SK-N-SH treated with all-trans-retinoic acid at 6 μM for 48 hours (cell line): ENCODE results near the gene MRPL48.

Source experiments
- ATAC-seq: fragments of 200-7000 bp; cut with Tn5 transposase; 3 replicates; pipeline ENCODE4 v1.9.1; 2020; ENCODE audit warnings: mild to moderate bottlenecking, moderate library complexity
- ARNTL ChIP-seq: fragments of 450-650 bp; formaldehyde crosslinking; IDR thresholded peaks from 2 replicates; pipeline ENCODE4 v1.5.0; 2020; ENCODE audit warnings: low read depth, mild to moderate bottlenecking, moderate library complexity, borderline replicate concordance
- BACH2 ChIP-seq: fragments of 250-450 bp; sonication (Bioruptor Pico); IDR thresholded peaks from 2 replicates; pipeline ENCODE4 v1.9.0; 2021; ENCODE audit warnings: mild to moderate bottlenecking, borderline replicate concordance
- CREB5 ChIP-seq: fragments of 250-450 bp; sonication (Bioruptor Pico); IDR thresholded peaks from 2 replicates; pipeline ENCODE4 v1.5.1; 2020; ENCODE audit warnings: low read depth, mild to moderate bottlenecking, moderate library complexity
- CSDC2 ChIP-seq: fragments of 250-450 bp; sonication (Bioruptor Pico); IDR thresholded peaks from 2 replicates; pipeline ENCODE4 v1.5.0; 2020; ENCODE audit warnings: mild to moderate bottlenecking, moderate library complexity
- CSRNP3 ChIP-seq: fragments of 250-450 bp; sonication (Bioruptor Pico); IDR thresholded peaks from 2 replicates; pipeline ENCODE4 v1.5.1; 2021; ENCODE audit warnings: mild to moderate bottlenecking, moderate library complexity
- ESRRG ChIP-seq: fragments of 250-450 bp; sonication (Bioruptor Pico); IDR thresholded peaks from 2 replicates; pipeline ENCODE4 v1.6.1; 2021; ENCODE audit warnings: mild to moderate bottlenecking
- GLIS3 ChIP-seq: fragments of 250-450 bp; sonication (Bioruptor Pico); IDR thresholded peaks from 2 replicates; pipeline ENCODE4 v1.5.0; 2020; ENCODE audit warnings: mild to moderate bottlenecking, moderate library complexity
- ISL1 ChIP-seq: fragments of 250-450 bp; sonication (Bioruptor Pico); IDR thresholded peaks from 2 replicates; pipeline ENCODE4 v2.1.2; 2022; ENCODE audit warnings: mild to moderate bottlenecking, moderate library complexity
- OSR1 ChIP-seq: fragments of 250-450 bp; sonication (Bioruptor Pico); IDR thresholded peaks from 2 replicates; pipeline ENCODE4 v1.8.0; 2022; ENCODE audit warnings: moderate library complexity, mild to moderate bottlenecking, inconsistent platforms
- PATZ1 ChIP-seq: fragments of 250-450 bp; sonication (Bioruptor Pico); IDR thresholded peaks from 2 replicates; pipeline ENCODE4 v1.8.0; 2020; ENCODE audit warnings: mild to moderate bottlenecking, moderate library complexity, borderline replicate concordance
- POU6F1 ChIP-seq: fragments of 250-450 bp; sonication (Bioruptor Pico); IDR thresholded peaks from 2 replicates; pipeline ENCODE4 v1.8.0; 2021; ENCODE audit warnings: low read depth, mild to moderate bottlenecking, moderate library complexity, borderline replicate concordance
- PPARA ChIP-seq: fragments of 250-450 bp; sonication (Bioruptor Pico); IDR thresholded peaks from 2 replicates; pipeline ENCODE4 v1.5.0; 2020; ENCODE audit warnings: mild to moderate bottlenecking, borderline replicate concordance
- SNAI2 ChIP-seq: fragments of 250-450 bp; sonication (Bioruptor Pico); IDR thresholded peaks from 2 replicates; pipeline ENCODE4 v1.5.0; 2020; ENCODE audit warnings: mild to moderate bottlenecking, moderate library complexity
- TCF4 ChIP-seq: fragments of 250-450 bp; sonication (Bioruptor Pico); IDR thresholded peaks from 2 replicates; pipeline ENCODE4 v1.8.0; 2021; ENCODE audit warnings: mild to moderate bottlenecking, moderate library complexity, borderline replicate concordance
- TOX ChIP-seq: fragments of 250-450 bp; sonication (Bioruptor Pico); IDR thresholded peaks from 2 replicates; pipeline ENCODE4 v1.8.0; 2021; ENCODE audit warnings: mild to moderate bottlenecking, moderate library complexity, borderline replicate concordance
- TSHZ2 ChIP-seq: fragments of 250-450 bp; sonication (Bioruptor Pico); IDR thresholded peaks from 2 replicates; pipeline ENCODE4 v1.5.0; 2020; ENCODE audit warnings: mild to moderate bottlenecking, moderate library complexity
- ZFP3 ChIP-seq: fragments of 250-450 bp; sonication (Bioruptor Pico); IDR thresholded peaks from 2 replicates; pipeline ENCODE4 v1.5.0; 2020; ENCODE audit warnings: mild to moderate bottlenecking, moderate library complexity
- ZFP30 ChIP-seq: fragments of 450-650 bp; formaldehyde crosslinking; IDR thresholded peaks from 2 replicates; pipeline ENCODE4 v1.5.0; 2022; ENCODE audit warnings: mild to moderate bottlenecking, moderate library complexity
- ZNF565 ChIP-seq: fragments of 450-650 bp; formaldehyde crosslinking; conservative IDR thresholded peaks from 2 replicates; pipeline ENCODE4 v1.5.0; 2020; ENCODE audit warnings: low read depth, mild to moderate bottlenecking, moderate library complexity
- ZNF70 ChIP-seq: fragments of 450-650 bp; formaldehyde crosslinking; IDR thresholded peaks from 2 replicates; pipeline ENCODE4 v1.5.0; 2020; ENCODE audit warnings: mild to moderate bottlenecking, moderate library complexity

The MRPL48 gene

GRCh38 chr11:73752216-73752867 lies 35.3 kb upstream of the MRPL48 start:
- no peak for ATAC-seq
- TF ChIP-seq TCF4: no peak
- no peak for TF ChIP-seq ZNF70 (CRISPR knock-in tag)
- no peak for TF ChIP-seq SNAI2 (CRISPR knock-in tag)

- ATAC-seq: no peak
- TF ChIP-seq TOX (CRISPR knock-in tag): no peak
- no peak for TF ChIP-seq CREB5
- no peak for TF ChIP-seq TSHZ2
- TF ChIP-seq OSR1 (CRISPR knock-in tag): no peak
- no peak for TF ChIP-seq ZFP30 (CRISPR knock-in tag)
- no peak for TF ChIP-seq ARNTL (CRISPR knock-in tag)
- no peak for TF ChIP-seq POU6F1 (CRISPR knock-in tag)
- TF ChIP-seq PATZ1 (CRISPR knock-in tag): no peak
- TF ChIP-seq ZNF70 (CRISPR knock-in tag): no peak
- no peak for TF ChIP-seq ZFP3 (CRISPR knock-in tag)
- no peak for TF ChIP-seq TCF4
- no peak for TF ChIP-seq ISL1 (CRISPR knock-in tag)
Observed at GRCh38 chr11:73752903-73753302, 34.8 kb upstream of the MRPL48 start.

GRCh38 chr11:73753938-73754337 lies 33.7 kb upstream of the MRPL48 start:
- TF ChIP-seq ZFP3 (CRISPR knock-in tag) (no peak), SNAI2 (CRISPR knock-in tag) (no peak), CSDC2 (no peak), ARNTL (CRISPR knock-in tag) (no peak), CSRNP3 (no peak), ZFP30 (CRISPR knock-in tag) (no peak), PPARA (CRISPR knock-in tag) (no peak), TOX (CRISPR knock-in tag) (no peak), CREB5 (no peak), BACH2 (CRISPR knock-in tag) (no peak), GLIS3 (no peak), OSR1 (CRISPR knock-in tag) (no peak), ISL1 (CRISPR knock-in tag) (no peak), ESRRG (CRISPR knock-in tag) (no peak), POU6F1 (CRISPR knock-in tag) (no peak), TSHZ2 (no peak), ZNF565 (CRISPR knock-in tag) (no peak)
- no peak for ATAC-seq
